ENCODE data around the gene RORB.

RORB gene

GRCh38 chr9:74639112-74639511, 142.0 kb downstream of the RORB start:
- no peak for TF ChIP-seq CTCF (conservative IDR thresholded peaks at IDR 0.05; ENCODE audit: low read depth)
- H3K27ac ChIP-seq, result no peak overlapping the region
- POLR2A ChIA-PET (ENCODE audit: low non-redundant PET), result no interaction called here
- CTCF ChIA-PET, result interaction anchor here (0.7 kb wide), 1 partner anchor 8 kb away, joined by 9 read pairs; no protein-coding TSS in a partner anchor
- DNase-seq (ENCODE audit: low spot score), result no peak

GRCh38 chr9:74642376-74642775, 145.2 kb downstream of the RORB start:
- DNase-seq (ENCODE audit: low spot score), result no peak
- ChIA-PET CTCF (interaction anchor here (0.6 to 1.7 kb wide), 2 partner anchors 9 to 938 kb away, joined by 3 to 5 read pairs; no protein-coding TSS in a partner anchor), POLR2A (ENCODE audit: low non-redundant PET) (no interaction called here)
- no peak for TF ChIP-seq CTCF (conservative IDR thresholded peaks at IDR 0.05; ENCODE audit: low read depth)
- no peak overlapping the region for H3K27ac ChIP-seq

- no peak overlapping the region for H3K27ac ChIP-seq
- DNase-seq (ENCODE audit: low spot score), result no peak
- ChIA-PET CTCF (interaction anchor here (0.6 to 1.7 kb wide), 6 partner anchors 10 to 1442 kb away, joined by 3 to 7 read pairs (median 4); no protein-coding TSS in a partner anchor), POLR2A (ENCODE audit: low non-redundant PET) (no interaction called here)
- TF ChIP-seq CTCF (conservative IDR thresholded peaks at IDR 0.05; ENCODE audit: low read depth), result no peak
Observed at GRCh38 chr9:74643303-74643923, 146.3 kb downstream of the RORB start.

GRCh38 chr9:74644023-74644422, 146.9 kb downstream of the RORB start:
- no peak overlapping the region for H3K27ac ChIP-seq

GRCh38 chr9:74645007-74645639, 148.0 kb downstream of the RORB start:
- TF ChIP-seq CTCF (conservative IDR thresholded peaks at IDR 0.05; ENCODE audit: low read depth), result peak; percentile 53
- DNase-seq (ENCODE audit: low spot score), result peak; percentile 5
- CTCF ChIA-PET, result interaction anchor here (0.6 to 0.7 kb wide), 2 partner anchors 36 to 105 kb away, joined by 3 read pairs; no protein-coding TSS in a partner anchor
- POLR2A ChIA-PET (ENCODE audit: low non-redundant PET), result no interaction called here
- no peak overlapping the region for H3K27ac ChIP-seq

More at GRCh38 chr9:74644023-74644422, 146.9 kb downstream of the RORB start:
- no peak for DNase-seq (ENCODE audit: low spot score)
- CTCF ChIA-PET, result interaction anchor here (0.6 to 1.1 kb wide), 4 partner anchors 18 to 1435 kb away, joined by 3 to 7 read pairs (median 4); no protein-coding TSS in a partner anchor
- no peak for TF ChIP-seq CTCF (conservative IDR thresholded peaks at IDR 0.05; ENCODE audit: low read depth)
- POLR2A ChIA-PET (ENCODE audit: low non-redundant PET), result no interaction called here

GRCh38 chr9:74653410-74654080, 156.4 kb downstream of the RORB start:
- no peak overlapping the region for H3K27ac ChIP-seq
- CTCF ChIA-PET, result interaction anchor here (0.7 to 1.0 kb wide), 2 partner anchors 143 to 1099 kb away, joined by 3 to 6 read pairs; no protein-coding TSS in a partner anchor
- POLR2A ChIA-PET (ENCODE audit: low non-redundant PET), result no interaction called here
- TF ChIP-seq CTCF (conservative IDR thresholded peaks at IDR 0.05; ENCODE audit: low read depth), result no peak
- no peak for DNase-seq (ENCODE audit: low spot score)
